HS-5 (cell line): Measurements from ENCODE around the gene PTX4.
"Not testable (repeated sequence)": the region's sequence is repeated elsewhere in the genome, so short reads cannot be mapped to it uniquely, and the experiment has no call there.

Source experiments
- DNase-seq: peaks from one replicate; pipeline ENCODE4 v3.0.0-alpha.2; 2012; ENCODE audit warnings: low read depth

The PTX4 gene

GRCh38 chr16:1481906-1482835 lies 6.6 kb downstream of the PTX4 start:
- DNase-seq = peak; percentile 38

GRCh38 chr16:1478937-1479336 lies 9.8 kb downstream of the PTX4 start:
- DNase-seq = not testable (repeated sequence)

GRCh38 chr16:1477033-1477432 lies 11.7 kb downstream of the PTX4 start:
- DNase-seq = no peak

GRCh38 chr16:1475552-1476114 lies 13.1 kb downstream of the PTX4 start:
- no peak for DNase-seq

GRCh38 chr16:1474796-1475551 lies 13.8 kb downstream of the PTX4 start, which contains the start of gene CLCN7:
CLCN7 (minus strand) TSS chr16:1475028; CDS start chr16:1474974, 54 bp downstream.
- peak; percentile 37 for DNase-seq

- DNase-seq = no peak
Observed at GRCh38 chr16:1474082-1474795, 14.5 kb downstream of the PTX4 start.

GRCh38 chr16:1472974-1473373 lies 15.8 kb downstream of the PTX4 start:
- DNase-seq = no peak

- no peak for DNase-seq
Observed at GRCh38 chr16:1471569-1472194, 17.1 kb downstream of the PTX4 start.

- no peak for DNase-seq
Observed at GRCh38 chr16:1470481-1471251, 18.1 kb downstream of the PTX4 start.

- no peak for DNase-seq
Observed at GRCh38 chr16:1469693-1470201, 19.0 kb downstream of the PTX4 start.

- DNase-seq = not testable (repeated sequence)
Observed at GRCh38 chr16:1469141-1469540, 19.6 kb downstream of the PTX4 start.

GRCh38 chr16:1468426-1468810 lies 20.3 kb downstream of the PTX4 start:
- DNase-seq = no peak

- no peak for DNase-seq
Observed at GRCh38 chr16:1466968-1467521, 21.7 kb downstream of the PTX4 start.

- DNase-seq = no peak
Observed at GRCh38 chr16:1466054-1466453, 22.7 kb downstream of the PTX4 start.

- DNase-seq = no peak
Observed at GRCh38 chr16:1465567-1465915, 23.2 kb downstream of the PTX4 start.

GRCh38 chr16:1464894-1465566 lies 23.7 kb downstream of the PTX4 start:
- DNase-seq = no peak

- no peak for DNase-seq
Observed at GRCh38 chr16:1464196-1464893, 24.4 kb downstream of the PTX4 start.

- no peak for DNase-seq
Observed at GRCh38 chr16:1461146-1461545, 27.6 kb downstream of the PTX4 start.

- DNase-seq = no peak
Observed at GRCh38 chr16:1460602-1461138, 28.1 kb downstream of the PTX4 start.
